Endodermal cell (in vitro differentiated cells): ENCODE measurements around the gene GPR45. TPM values are rescaled to one million over a fixed set of nuclear protein-coding genes. Genes with fewer than 3 reads are reported as not detected.
"Not testable (repeated sequence)": the region's sequence is repeated elsewhere in the genome, so short reads cannot be mapped to it uniquely, and the experiment has no call there.

Source experiments
- DNase-seq: peaks from one replicate; pipeline ENCODE4 v3.0.0-alpha.2; 2017
- H3K27ac ChIP-seq: 2 replicates; pipeline ENCODE4 v1.5.1; 2013; ENCODE audit warnings: mild to moderate bottlenecking, low read depth, low read length, moderate library complexity
- H3K27me3 ChIP-seq: 2 replicates; pipeline ENCODE4 v1.6.1; 2013; ENCODE audit warnings: mild to moderate bottlenecking, low read length, moderate library complexity; ENCODE audit not compliant: insufficient read depth, control insufficient read depth, poor library complexity, severe bottlenecking
- H3K36me3 ChIP-seq: 2 replicates; pipeline ENCODE4 v1.7.0; 2013; ENCODE audit warnings: mild to moderate bottlenecking, low read length, moderate library complexity; ENCODE audit not compliant: control insufficient read depth, insufficient read depth
- H3K4me1 ChIP-seq: one replicate; pipeline ENCODE4 v1.7.0; 2013; ENCODE audit warnings: low read length; ENCODE audit not compliant: control insufficient read depth, insufficient read depth
- H3K4me3 ChIP-seq: 2 replicates; pipeline ENCODE4 v1.5.1; 2013; ENCODE audit warnings: mild to moderate bottlenecking, low read length, moderate library complexity
- H3K9ac ChIP-seq: 2 replicates; pipeline ENCODE4 v1.6.1; 2013; ENCODE audit warnings: mild to moderate bottlenecking, low read length, moderate library complexity; ENCODE audit not compliant: poor library complexity, severe bottlenecking; ENCODE audit errors: extremely low read depth
- H3K9me3 ChIP-seq: 2 replicates; pipeline ENCODE4 v1.6.1; 2013; ENCODE audit warnings: mild to moderate bottlenecking, low read length, moderate library complexity; ENCODE audit not compliant: control insufficient read depth
- H3K27ac Mint-ChIP-seq: 2 replicates; pipeline ENCODE4 v1.8.0; 2020; ENCODE audit warnings: mixed read lengths
- H3K27me3 Mint-ChIP-seq: 2 replicates; pipeline ENCODE4 v1.8.0; 2021; ENCODE audit warnings: mild to moderate bottlenecking, mixed read lengths; ENCODE audit not compliant: insufficient read depth
- H3K36me3 Mint-ChIP-seq: 2 replicates; pipeline ENCODE4 v1.8.0; 2020; ENCODE audit warnings: low read depth, mixed read lengths
- H3K4me1 Mint-ChIP-seq: 2 replicates; pipeline ENCODE4 v1.8.0; 2020; ENCODE audit warnings: mixed read lengths
- H3K4me3 Mint-ChIP-seq: 2 replicates; pipeline ENCODE4 v1.8.0; 2020; ENCODE audit warnings: mild to moderate bottlenecking, moderate library complexity, mixed read lengths
- H3K9me3 Mint-ChIP-seq: 2 replicates; pipeline ENCODE4 v1.8.0; 2020; ENCODE audit warnings: mild to moderate bottlenecking, mixed read lengths
- WGBS, 2 experiments: methylation state at CpG; one replicate each; pipeline versions ENCODE4 v1.1.5 to v1.1.7; 2013; ENCODE audit warnings: missing lambda C conversion rate in 2 of 2, mixed read lengths in 1 of 2; ENCODE audit not compliant: insufficient coverage in 1 of 2, insufficient read length in 1 of 2; 5-methylcytosine and 5-hydroxymethylcytosine counted together
- total RNA-seq, 2 donors: library from RNA; stranded (reverse); fragmentation: NEBNext Ultra II Directional in 1 of 2; extraction: Animal tissue kit (Norgen Biotek cat#: 25700) in 1 of 2; gene quantifications; 2 replicates in 1 of 2; 3 replicates in 1 of 2; pipeline ENCODE4 v1.2.1, GENCODE V29; 2021
- TF ChIP-seq, protein P1 (sequence below): fragments of 200-600 bp; sonication (generic); conservative IDR thresholded peaks from 2 replicates; pipeline ENCODE4 v1.5.0; 2021; ENCODE audit warnings: antibody characterized with exemption, mild to moderate bottlenecking

GPR45 gene
- total RNA-seq, 2 donors from 2014 or later = not detected

- no peak overlapping the region for H3K27ac Mint-ChIP-seq
- peaks cover 27% of the 10 kb centered on the region for H3K9me3 Mint-ChIP-seq
- Histone ChIP-seq H3K36me3 (no peaks in the 10 kb centered on the region), H3K27ac (no peak overlapping the region), H3K9me3 (no peaks in the 10 kb centered on the region), H3K9ac (no peak overlapping the region), H3K4me1 (no peaks in the 10 kb centered on the region), H3K27me3 (no peaks in the 10 kb centered on the region), H3K4me3 (no peak overlapping the region)
- no peak for DNase-seq
- TF ChIP-seq, protein P1, sequence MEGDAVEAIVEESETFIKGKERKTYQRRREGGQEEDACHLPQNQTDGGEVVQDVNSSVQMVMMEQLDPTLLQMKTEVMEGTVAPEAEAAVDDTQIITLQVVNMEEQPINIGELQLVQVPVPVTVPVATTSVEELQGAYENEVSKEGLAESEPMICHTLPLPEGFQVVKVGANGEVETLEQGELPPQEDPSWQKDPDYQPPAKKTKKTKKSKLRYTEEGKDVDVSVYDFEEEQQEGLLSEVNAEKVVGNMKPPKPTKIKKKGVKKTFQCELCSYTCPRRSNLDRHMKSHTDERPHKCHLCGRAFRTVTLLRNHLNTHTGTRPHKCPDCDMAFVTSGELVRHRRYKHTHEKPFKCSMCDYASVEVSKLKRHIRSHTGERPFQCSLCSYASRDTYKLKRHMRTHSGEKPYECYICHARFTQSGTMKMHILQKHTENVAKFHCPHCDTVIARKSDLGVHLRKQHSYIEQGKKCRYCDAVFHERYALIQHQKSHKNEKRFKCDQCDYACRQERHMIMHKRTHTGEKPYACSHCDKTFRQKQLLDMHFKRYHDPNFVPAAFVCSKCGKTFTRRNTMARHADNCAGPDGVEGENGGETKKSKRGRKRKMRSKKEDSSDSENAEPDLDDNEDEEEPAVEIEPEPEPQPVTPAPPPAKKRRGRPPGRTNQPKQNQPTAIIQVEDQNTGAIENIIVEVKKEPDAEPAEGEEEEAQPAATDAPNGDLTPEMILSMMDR = no peak
- peaks cover 2% of the 10 kb centered on the region for H3K36me3 Mint-ChIP-seq
- no peak overlapping the region for H3K4me3 Mint-ChIP-seq
- H3K27me3 Mint-ChIP-seq = no peaks in the 10 kb centered on the region
- WGBS, 2 experiments = 90 to 92% methylated on average over 2 to 4 of the region's 4 CpGs
- peaks cover 6% of the 10 kb centered on the region for H3K4me1 Mint-ChIP-seq
Observed at GRCh38 chr2:105248316-105249070, 7.0 kb downstream of the GPR45 start.

DNA sequence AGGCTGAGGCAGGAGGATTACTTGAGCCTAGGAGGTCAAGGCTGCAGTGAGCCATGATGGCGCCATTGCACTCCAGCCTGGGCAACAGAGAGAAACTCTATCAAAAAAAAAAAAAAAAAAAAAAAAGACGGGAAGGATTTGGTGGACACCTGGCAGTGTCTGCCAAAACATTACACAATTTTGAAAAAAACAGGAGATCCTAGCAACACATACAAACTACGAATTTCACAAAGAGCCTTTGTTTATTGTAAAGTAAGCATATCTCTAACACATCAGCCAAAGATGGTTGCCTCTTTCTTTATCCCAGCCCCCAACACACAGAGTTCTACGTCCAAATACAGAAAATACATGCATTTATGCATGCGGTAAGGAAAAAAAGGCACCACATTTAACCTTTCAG is 7.6 kb downstream of the GPR45 start:
- no peak overlapping the region for H3K27ac Mint-ChIP-seq
- no peaks in the 10 kb centered on the region for H3K9me3 ChIP-seq
- no peaks in the 10 kb centered on the region for H3K36me3 ChIP-seq
- no peak overlapping the region for H3K27ac ChIP-seq
- H3K9me3 Mint-ChIP-seq = peaks cover 27% of the 10 kb centered on the region
- H3K4me1 ChIP-seq = no peaks in the 10 kb centered on the region
- H3K4me3 Mint-ChIP-seq = no peak overlapping the region
- no peak for DNase-seq
- no peak overlapping the region for H3K4me3 ChIP-seq
- no peak overlapping the region for H3K9ac ChIP-seq
- peaks cover 6% of the 10 kb centered on the region for H3K4me1 Mint-ChIP-seq
- WGBS, 2 experiments = 68 to 100% methylated on average over 1 to 4 of the region's 5 CpGs
- no peaks in the 10 kb centered on the region for H3K27me3 Mint-ChIP-seq
- no peaks in the 10 kb centered on the region for H3K27me3 ChIP-seq
- peaks cover 2% of the 10 kb centered on the region for H3K36me3 Mint-ChIP-seq
- TF ChIP-seq, protein P1 = no peak

DNA sequence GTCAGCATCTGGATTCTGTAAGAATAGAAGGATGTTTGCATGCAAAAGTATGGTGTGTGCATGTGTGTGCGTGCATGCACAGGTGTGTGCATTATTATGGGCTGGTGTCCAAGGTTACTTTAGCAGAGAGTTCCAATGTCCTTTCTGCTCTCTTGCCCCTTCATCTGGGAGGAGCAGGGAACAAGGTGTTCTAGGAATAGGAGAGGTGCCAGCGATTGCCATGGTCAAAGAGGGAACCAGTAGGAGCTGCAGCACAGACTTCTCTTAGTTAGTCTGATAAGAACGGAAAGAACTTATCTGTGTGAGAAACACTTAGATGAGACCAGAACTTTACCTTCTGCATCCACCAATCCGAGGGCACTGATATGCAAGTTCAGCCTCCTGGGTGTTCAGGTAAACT is 8.3 kb downstream of the GPR45 start:
- Histone ChIP-seq H3K27me3 (no peaks in the 10 kb centered on the region), H3K27ac (no peak overlapping the region), H3K4me1 (no peaks in the 10 kb centered on the region), H3K9me3 (no peaks in the 10 kb centered on the region), H3K4me3 (no peak overlapping the region), H3K9ac (no peak overlapping the region), H3K36me3 (no peaks in the 10 kb centered on the region)
- TF ChIP-seq, protein P1 = no peak
- no peak for DNase-seq
- WGBS, 2 experiments = 95 to 100% methylated on average over 3 to 4 of the region's 4 CpGs
- no peak overlapping the region for H3K27ac Mint-ChIP-seq
- peaks cover 27% of the 10 kb centered on the region for H3K9me3 Mint-ChIP-seq
- peaks cover 6% of the 10 kb centered on the region for H3K4me1 Mint-ChIP-seq
- H3K36me3 Mint-ChIP-seq = peaks cover 2% of the 10 kb centered on the region
- H3K27me3 Mint-ChIP-seq = no peaks in the 10 kb centered on the region
- no peak overlapping the region for H3K4me3 Mint-ChIP-seq

DNA sequence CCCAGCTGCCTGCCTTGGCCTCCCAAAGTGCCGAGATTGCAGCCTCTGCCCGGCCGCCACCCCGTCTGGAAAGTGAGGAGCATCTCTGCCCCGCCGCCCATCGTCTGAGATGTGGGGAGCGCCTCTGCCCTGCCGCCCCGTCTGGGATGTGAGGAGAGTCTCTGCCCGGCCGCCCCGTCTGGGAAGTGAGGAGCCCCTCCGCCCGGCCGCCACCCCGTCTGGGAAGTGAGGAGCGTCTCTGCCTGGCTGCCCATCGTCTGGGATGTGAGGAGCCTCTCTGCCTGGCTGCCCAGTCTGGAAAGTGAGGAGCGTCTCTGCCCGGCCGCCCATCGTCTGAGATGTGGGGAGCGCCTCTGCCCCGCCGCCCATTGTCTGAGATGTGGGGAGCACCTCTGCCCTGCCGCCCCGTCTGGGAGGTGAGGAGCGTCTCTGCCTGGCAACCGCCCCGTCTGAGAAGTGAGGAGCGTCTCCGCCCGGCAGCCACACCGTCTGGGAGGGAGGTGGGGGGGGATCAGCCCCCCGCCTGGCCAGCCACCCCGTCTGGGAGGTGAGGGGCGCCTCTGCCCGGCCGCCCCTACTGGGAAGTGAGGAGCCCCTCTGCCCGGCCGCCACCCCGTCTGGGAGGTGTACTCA is 9.6 kb downstream of the GPR45 start:
- H3K36me3 ChIP-seq, H3K9ac ChIP-seq, H3K4me3 ChIP-seq, H3K27me3 ChIP-seq, H3K36me3 Mint-ChIP-seq, H3K27ac Mint-ChIP-seq, H3K4me1 Mint-ChIP-seq, H3K27ac ChIP-seq, H3K27me3 Mint-ChIP-seq, DNase-seq, H3K4me3 Mint-ChIP-seq, H3K4me1 ChIP-seq, H3K9me3 ChIP-seq: not testable (repeated sequence)
- peaks cover 27% of the 10 kb centered on the region for H3K9me3 Mint-ChIP-seq
- 94 to 100% methylated on average over 5 to 40 of the region's 43 CpGs for WGBS, 2 experiments
